AG09309 (cell line): ENCODE results near the gene HCAR3.

Experiments
- DNase-seq: peaks from one replicate; pipeline ENCODE4 v3.0.0-alpha.2; 2010; ENCODE audit warnings: low read depth
- H3K4me3 ChIP-seq: 2 replicates; pipeline ENCODE4 v1.5.1; 2011; ENCODE audit warnings: mild to moderate bottlenecking, low read depth, low read length, moderate library complexity; ENCODE audit not compliant: control insufficient read depth
- TF ChIP-seq, protein P1 (sequence below): IDR thresholded peaks from 2 replicates; pipeline ENCODE4 v1.5.1; 2011; ENCODE audit warnings: mild to moderate bottlenecking, low read depth, low read length, inconsistent platforms; ENCODE audit not compliant: insufficient read depth, control insufficient read depth; ENCODE audit errors: missing control alignments

The HCAR3 gene

DNA sequence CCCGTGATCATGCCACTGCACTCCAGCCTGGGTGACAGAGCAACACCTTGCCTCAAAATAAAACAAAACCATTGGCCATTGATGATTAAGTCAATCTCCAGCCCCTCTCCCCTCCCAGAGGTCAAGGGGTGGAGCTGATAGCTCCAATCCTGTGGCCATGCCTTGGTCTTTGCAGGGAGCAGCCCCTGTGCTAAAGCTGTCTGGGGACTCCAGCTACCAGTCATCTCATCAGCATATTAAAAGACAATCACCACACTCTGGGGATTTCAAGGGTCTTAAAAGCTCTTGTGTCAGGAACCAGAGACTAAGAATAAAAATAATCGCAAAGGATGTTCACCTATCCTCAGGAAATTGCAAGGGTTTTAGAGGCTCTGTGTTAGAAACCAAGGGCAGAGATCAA lies 44.1 kb downstream of the HCAR3 start:
- H3K4me3 ChIP-seq: no peak overlapping the region
- DNase-seq: no peak
- TF ChIP-seq, protein P1, sequence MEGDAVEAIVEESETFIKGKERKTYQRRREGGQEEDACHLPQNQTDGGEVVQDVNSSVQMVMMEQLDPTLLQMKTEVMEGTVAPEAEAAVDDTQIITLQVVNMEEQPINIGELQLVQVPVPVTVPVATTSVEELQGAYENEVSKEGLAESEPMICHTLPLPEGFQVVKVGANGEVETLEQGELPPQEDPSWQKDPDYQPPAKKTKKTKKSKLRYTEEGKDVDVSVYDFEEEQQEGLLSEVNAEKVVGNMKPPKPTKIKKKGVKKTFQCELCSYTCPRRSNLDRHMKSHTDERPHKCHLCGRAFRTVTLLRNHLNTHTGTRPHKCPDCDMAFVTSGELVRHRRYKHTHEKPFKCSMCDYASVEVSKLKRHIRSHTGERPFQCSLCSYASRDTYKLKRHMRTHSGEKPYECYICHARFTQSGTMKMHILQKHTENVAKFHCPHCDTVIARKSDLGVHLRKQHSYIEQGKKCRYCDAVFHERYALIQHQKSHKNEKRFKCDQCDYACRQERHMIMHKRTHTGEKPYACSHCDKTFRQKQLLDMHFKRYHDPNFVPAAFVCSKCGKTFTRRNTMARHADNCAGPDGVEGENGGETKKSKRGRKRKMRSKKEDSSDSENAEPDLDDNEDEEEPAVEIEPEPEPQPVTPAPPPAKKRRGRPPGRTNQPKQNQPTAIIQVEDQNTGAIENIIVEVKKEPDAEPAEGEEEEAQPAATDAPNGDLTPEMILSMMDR: no peak

DNA sequence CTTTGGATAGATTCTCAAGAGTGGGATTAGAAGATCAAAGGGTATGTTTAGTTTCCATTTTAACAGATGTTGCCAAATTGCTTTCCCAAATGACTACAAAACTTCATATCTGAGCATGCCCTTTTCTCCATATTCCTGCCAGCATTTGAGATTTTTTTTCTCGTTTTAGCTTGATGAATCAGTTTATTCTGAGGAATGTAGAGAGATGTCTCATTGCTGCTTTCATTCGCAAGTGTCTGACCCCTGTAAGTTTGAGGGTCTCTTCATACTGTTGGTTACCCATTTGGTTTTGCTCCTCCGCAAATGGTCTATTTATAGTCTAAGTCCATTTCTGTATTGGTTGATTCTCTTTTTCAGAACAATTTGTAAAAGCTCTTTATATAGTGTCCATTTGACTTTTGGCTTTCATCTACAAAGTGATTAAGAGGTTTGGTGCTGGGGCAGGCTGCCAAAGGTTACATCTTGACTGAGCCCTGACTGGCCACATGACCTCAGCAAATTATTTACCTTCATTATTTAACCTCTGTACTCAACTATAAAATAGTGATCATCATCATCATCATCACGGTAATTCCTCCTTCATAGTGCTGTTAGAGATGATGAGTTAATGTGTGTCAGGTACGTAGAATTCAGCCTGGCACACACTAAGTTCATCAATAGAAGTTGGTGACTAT lies 47.1 kb downstream of the HCAR3 start:
- peak; percentile 33 for DNase-seq
- TF ChIP-seq, protein P1: no peak
- H3K4me3 ChIP-seq: no peak overlapping the region

DNA sequence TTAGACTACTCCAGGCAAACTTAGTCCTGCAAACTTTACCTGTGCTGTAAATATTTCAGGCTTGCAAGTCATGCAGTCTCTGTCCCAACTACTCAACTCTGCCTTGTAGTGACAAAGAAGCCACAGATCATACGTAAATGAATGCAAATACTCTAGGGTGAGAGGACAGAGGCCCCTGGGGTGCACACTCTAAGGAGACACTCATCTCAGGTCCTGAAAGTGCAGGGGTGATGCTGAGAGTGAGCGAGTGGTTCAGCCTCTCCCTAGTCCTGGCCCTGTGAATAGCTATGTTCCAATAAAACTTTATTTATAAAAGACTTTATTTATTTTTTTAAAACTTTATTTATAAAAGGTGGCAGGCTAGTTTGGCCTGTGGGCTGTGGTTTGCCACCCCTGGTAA lies 48.3 kb downstream of the HCAR3 start:
- no peak overlapping the region for H3K4me3 ChIP-seq
- DNase-seq: no peak
- TF ChIP-seq, protein P1: no peak

DNA sequence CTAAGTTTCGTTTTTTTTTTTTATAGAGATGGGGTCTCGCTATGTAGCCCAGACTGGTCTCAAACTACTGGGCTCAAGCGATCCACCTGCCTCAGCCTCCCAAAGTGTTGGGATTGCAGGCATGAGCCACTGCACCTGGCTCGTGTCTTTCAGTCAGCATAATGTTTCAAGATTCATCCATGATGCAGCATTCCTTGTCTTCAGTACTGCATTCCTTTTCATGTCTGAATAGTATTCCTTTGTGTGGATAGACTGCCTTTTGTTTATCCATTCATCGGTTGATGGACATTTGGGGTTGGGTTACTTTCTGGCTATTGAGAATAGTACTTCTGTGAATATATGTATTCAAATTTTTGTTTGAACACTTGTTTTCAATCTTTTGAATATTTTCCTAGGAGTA lies 50.9 kb downstream of the HCAR3 start:
- TF ChIP-seq, protein P1: no peak
- DNase-seq: no peak

DNA sequence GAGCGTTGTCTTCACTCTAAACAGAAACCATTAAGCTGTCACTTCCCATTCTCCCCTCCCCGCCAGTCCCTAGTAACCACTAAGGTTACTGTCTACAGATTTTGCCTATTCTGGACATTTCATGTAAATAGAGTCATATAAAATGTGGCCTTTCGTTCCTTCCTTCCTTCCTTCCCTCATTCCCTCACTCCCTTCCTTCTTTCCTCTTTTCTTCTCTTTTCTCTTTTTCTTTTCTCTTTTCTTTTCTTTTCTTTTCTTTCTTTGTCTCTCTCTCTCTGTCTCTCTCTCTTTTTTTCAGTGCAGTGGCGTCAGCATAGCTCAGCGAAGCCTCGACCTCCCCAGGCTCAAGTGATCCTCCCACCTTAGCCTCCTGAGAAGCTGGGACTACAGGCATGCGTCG lies 51.3 kb downstream of the HCAR3 start:
- no peak for DNase-seq
- TF ChIP-seq, protein P1: no peak
- H3K4me3 ChIP-seq: no peak overlapping the region

More for the DNA sequence above, 50.9 kb downstream of the HCAR3 start:
- no peak overlapping the region for H3K4me3 ChIP-seq
